Measurements from ENCODE around the gene FAM53A.
A peak's percentile ranks its signal among the peaks of the same experiment; 100 is the strongest.

FAM53A gene

DNA sequence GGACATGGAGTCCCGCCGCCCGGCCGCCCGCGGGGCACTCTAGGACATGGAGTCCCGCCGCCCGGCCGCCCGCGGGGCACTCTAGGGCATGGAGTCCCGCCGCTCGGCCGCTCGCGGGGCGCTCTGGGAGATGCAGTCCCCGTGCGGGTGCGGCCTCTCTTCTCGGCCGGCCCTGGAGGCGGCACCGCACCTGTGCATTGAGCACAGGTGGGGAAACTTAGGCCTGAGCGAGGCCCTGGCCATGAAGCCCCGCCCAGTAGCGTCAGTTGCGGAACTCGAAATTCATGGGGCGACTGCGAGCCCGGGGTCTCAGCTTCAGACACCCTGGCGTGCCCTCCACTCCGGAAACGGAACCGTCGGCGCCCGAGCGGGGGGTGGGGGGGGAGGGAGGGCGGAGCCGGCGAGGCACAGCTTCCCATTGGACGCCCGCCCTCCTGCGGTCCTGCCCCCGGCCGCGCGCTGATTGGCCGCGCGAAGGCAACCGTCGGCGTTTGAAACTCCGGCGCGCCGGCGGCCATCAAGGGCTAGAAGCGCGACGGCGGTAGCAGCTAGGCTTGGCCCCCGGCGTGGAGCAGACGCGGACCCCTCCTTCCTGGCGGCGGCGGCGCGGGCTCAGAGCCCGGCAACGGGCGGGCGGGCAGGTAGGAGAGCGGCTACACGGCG, 37.0 kb upstream of the FAM53A start, which contains the start of the genes TACC3 and TMEM129:
Gene TACC3 (plus strand): TSS at position 519 of the 663 bp plus-strand sequence. CDS start 1,901 bp downstream, outside the sequence.
Gene TMEM129 (minus strand): TSS at position 321 of the 663 bp plus-strand sequence. CDS start 486 bp downstream, outside the sequence.
- TF ChIP-seq L3MBTL2 (conservative IDR thresholded peaks at IDR 0.05): no peak
- TF ChIP-seq, protein P1, sequence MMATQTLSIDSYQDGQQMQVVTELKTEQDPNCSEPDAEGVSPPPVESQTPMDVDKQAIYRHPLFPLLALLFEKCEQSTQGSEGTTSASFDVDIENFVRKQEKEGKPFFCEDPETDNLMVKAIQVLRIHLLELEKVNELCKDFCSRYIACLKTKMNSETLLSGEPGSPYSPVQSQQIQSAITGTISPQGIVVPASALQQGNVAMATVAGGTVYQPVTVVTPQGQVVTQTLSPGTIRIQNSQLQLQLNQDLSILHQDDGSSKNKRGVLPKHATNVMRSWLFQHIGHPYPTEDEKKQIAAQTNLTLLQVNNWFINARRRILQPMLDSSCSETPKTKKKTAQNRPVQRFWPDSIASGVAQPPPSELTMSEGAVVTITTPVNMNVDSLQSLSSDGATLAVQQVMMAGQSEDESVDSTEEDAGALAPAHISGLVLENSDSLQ (IDR thresholded peaks at IDR 0.05): no peak
- peak; percentile 79; the same call in 1 of the 2 replicates for TF ChIP-seq FOXM1 (IDR thresholded peaks at IDR 0.05; ENCODE audit: borderline replicate concordance)
- no peak for TF ChIP-seq NFRKB (IDR thresholded peaks at IDR 0.05)
- no peak for TF ChIP-seq TARDBP (IDR thresholded peaks at IDR 0.05)
- no peak for TF ChIP-seq SUZ12 (IDR thresholded peaks at IDR 0.05)
- no peak for TF ChIP-seq FOXK2 (IDR thresholded peaks at IDR 0.05)
- TF ChIP-seq CTBP1 (IDR thresholded peaks at IDR 0.05; ENCODE audit: borderline replicate concordance): peak; percentile 46; the same call in 1 of the 2 replicates
- TF ChIP-seq SP1 (IDR thresholded peaks at IDR 0.05): no peak
- no peak for TF ChIP-seq ZNF384 (IDR thresholded peaks at IDR 0.05)
- CTCF ChIA-PET: interaction anchor here (1.1 to 2.6 kb wide), 3 partner anchors 12 to 27 kb away, joined by 4 to 18 read pairs (median 5); no protein-coding TSS in a partner anchor
- POLR2A ChIA-PET: interaction anchor here (0.7 to 4.1 kb wide), 18 partner anchors 9 to 288 kb away, joined by 3 to 80 read pairs (median 4); partner anchors contain the start of genes FAM53A and SLBP
- peak; percentile 98 for DNase-seq (ENCODE audit: extremely low spot score)

DNA sequence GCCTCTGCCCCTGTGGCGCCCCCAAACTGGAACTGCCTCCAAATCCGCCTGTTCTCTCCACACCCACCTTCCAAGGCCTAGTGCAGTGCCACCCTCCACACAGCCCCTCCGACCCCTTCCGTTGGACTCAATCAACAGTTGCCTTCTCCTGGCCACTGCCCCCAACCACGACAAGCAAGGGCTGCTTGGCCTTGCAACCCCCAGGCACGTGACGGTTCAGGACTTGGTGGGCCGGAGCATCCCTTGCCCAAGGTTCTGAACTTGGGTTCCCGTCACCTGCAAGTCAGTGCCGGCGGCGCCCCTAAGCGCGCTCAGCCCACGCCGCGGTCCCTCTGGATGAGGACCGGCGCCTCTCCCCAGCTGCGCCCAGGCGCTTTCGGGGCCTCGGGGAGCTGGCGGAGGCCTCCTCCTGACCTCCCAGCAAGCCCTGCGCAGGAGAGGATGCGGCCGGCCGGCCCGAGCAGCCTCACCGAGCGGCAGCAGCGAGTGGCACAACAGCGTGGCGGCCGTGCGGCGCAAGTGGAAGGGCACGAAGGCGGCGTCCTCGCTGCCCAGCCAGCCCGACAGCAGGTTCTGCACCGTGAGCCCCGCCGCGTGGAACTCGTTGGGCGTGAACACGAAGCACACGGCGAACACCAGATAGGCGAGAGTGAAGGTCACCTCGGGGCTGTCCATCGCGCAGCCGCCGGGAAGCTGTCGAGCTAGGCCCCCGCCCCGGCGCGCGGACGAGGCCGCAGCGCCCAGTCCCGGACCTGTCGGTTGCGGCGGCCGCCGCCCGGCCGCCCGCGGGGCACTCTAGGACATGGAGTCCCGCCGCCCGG, 36.3 kb upstream of the FAM53A start:
- TF ChIP-seq ZNF384 (IDR thresholded peaks at IDR 0.05): no peak
- peak; percentile 59 for TF ChIP-seq L3MBTL2 (conservative IDR thresholded peaks at IDR 0.05)
- POLR2A ChIA-PET: interaction anchor here (0.7 to 4.1 kb wide), 19 partner anchors 10 to 289 kb away, joined by 3 to 80 read pairs (median 4); partner anchors contain the start of genes FAM53A and SLBP
- no peak for DNase-seq (ENCODE audit: extremely low spot score)
- CTCF ChIA-PET: interaction anchor here (0.6 to 2.6 kb wide), 4 partner anchors 11 to 77 kb away, joined by 4 to 18 read pairs (median 5); no protein-coding TSS in a partner anchor

DNA sequence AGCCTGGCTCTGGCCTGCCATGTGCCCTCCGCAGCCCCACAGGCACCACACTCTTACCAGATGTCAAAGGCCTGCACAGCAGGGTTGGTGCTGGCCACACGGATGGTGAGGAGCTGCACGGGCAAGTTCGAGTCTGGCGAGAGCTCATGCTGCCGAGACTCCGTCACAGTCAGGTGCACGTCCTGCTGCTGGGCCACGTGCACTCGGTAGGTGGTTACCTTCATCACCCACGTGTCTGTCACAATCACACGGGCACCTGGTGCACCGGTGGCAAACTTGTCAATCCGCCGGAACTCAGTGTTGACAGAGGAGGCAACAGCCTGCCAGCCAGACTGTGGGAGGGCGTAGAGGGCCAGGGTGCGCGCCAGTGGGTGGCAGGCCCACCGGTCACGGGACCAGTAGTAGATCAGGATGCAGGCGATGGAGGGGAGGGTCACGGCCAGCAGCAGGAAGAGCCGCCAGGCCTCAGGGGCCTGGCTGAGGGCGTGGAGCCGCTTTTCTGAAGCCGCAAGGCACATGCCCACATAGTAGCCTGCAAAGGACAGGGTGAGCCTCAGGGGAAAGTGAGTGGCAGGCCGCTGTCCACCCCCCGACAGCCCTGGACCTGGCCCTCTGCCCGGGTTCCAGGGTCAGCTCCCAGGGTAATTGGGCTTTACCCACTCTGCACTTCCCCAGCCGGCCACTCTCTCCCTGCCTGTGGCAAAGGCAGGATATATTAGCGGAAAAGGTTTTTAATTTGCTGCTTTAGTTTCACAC, 34.2 kb upstream of the FAM53A start:
- no peak for DNase-seq (ENCODE audit: extremely low spot score)
- TF ChIP-seq CTBP1 (IDR thresholded peaks at IDR 0.05; ENCODE audit: borderline replicate concordance) (no peak), SUZ12 (IDR thresholded peaks at IDR 0.05) (no peak)
- ChIA-PET POLR2A (interaction anchor here (3.3 kb wide), 1 partner anchor 25 kb away, joined by 31 read pairs; no protein-coding TSS in a partner anchor), CTCF (interaction anchor here (0.5 to 2.2 kb wide), 3 partner anchors 9 to 34 kb away, joined by 3 to 6 read pairs (median 3); partner anchors contain the start of gene FAM53A)

DNA sequence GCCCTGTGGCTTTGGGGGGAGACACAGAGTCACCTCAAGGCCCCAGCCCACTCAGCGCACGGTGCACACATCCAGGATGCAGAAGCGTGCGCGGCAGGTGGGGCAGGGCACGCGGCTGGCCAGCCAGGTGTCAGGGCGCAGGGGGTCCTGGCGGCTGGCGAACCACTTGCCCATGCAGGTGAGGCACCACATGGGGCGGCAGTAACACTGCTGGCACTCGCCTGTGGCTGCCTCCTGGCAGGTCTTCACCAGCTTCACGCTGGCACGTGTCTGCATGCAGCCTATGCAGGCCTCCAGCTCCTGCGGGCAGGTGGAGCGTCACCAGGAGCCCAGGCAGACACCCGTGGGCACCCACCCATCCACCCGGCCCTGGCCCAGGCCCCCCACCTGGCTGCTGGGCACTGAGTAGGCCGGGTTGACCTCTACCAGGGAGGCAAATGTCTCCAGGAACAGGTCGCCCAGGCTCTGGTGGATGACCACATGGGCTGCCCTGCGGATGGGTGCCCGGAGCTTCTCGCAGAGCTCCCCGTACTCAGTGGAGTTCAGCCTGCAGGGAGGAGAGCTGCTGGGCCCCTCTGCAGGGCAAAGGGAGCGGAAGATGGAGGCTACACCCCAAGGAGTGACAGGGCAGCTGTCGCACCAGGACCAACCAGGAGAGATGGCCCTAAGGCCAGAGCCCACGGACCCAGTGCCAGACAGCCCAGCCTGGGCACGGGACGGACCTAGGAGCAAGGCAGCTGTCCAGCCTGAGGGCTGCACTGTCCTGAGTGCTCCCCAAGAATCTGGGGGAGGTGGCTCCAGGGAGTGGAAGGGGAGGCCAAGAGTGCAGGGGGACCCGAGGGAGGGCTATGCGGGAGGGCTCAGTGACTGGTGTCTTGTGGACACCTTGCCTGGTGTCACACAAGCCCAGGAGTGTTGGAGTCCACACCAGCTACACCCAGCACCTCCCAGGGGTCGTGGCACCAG, 33.3 kb upstream of the FAM53A start:
- DNase-seq (ENCODE audit: extremely low spot score): no peak
- ChIA-PET POLR2A (no interaction called here), CTCF (interaction anchor here (0.5 to 2.2 kb wide), 2 partner anchors 24 to 33 kb away, joined by 3 to 6 read pairs; partner anchors contain the start of gene FAM53A)
- TF ChIP-seq, protein P1 (IDR thresholded peaks at IDR 0.05): no peak
- no peak for TF ChIP-seq CTBP1 (IDR thresholded peaks at IDR 0.05; ENCODE audit: borderline replicate concordance)
- no peak for TF ChIP-seq SP1 (IDR thresholded peaks at IDR 0.05)
- TF ChIP-seq BHLHE40 (IDR thresholded peaks at IDR 0.05; ENCODE audit: borderline replicate concordance): no peak
- TF ChIP-seq TARDBP (IDR thresholded peaks at IDR 0.05): no peak
- no peak for TF ChIP-seq ARNT (IDR thresholded peaks at IDR 0.05)
- TF ChIP-seq HDGF (IDR thresholded peaks at IDR 0.05; ENCODE audit: borderline replicate concordance): no peak
- no peak for TF ChIP-seq NFRKB (IDR thresholded peaks at IDR 0.05)
- TF ChIP-seq ZNF384 (IDR thresholded peaks at IDR 0.05): no peak
- no peak for TF ChIP-seq L3MBTL2 (conservative IDR thresholded peaks at IDR 0.05)

DNA sequence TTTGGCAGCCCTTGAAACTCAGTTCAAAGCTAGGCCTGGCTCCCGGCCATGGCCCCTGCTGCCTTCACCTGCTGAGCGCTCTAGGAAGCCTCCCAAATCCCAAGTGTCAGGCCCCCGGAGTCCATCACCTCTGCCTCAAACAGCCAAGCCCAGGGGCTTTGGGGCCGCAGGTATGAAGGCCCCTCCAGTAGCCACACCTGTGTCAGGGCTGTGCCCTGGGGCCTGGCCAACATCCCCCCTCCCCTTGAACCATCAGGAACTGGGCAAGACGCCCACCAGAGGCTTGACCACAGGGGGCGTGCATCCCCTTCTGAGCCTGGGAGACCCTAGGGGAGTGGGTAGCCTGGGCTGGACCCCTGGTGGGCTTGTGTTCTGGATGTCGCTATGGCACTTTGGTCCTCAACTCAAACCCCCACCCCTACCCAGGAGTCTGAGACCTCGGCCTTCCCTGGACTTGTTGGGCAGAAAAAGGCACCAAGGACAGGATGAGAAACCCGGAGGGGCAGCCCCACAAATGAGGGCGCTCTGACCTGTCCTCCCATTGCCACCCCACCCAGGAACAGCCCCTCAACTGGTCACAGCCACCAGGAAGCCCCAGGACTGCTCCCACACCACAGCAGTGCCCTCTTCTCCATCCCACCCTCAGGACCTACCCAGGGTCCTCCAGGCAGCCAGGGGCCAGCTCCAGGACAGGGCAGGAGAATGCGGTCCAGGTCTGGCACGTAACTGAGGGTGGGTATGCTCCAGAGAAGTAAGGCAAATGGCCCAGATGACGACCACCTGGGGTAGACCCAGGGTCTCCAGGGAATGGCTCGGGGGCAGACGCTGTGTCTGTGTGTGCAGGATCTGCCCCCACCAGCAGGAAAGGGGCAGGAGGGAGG, 32.2 kb upstream of the FAM53A start:
- ChIA-PET POLR2A (no interaction called here), CTCF (interaction anchor here (2.2 kb wide), 1 partner anchor 23 kb away, joined by 6 read pairs; no protein-coding TSS in a partner anchor)
- TF ChIP-seq LEF1 (IDR thresholded peaks at IDR 0.05; ENCODE audit: borderline replicate concordance): no peak
- no peak for TF ChIP-seq HDGF (IDR thresholded peaks at IDR 0.05; ENCODE audit: borderline replicate concordance)
- no peak for TF ChIP-seq ARNT (IDR thresholded peaks at IDR 0.05)
- TF ChIP-seq, protein P1 (IDR thresholded peaks at IDR 0.05): no peak
- TF ChIP-seq FOXA1 (IDR thresholded peaks at IDR 0.05): no peak
- no peak for DNase-seq (ENCODE audit: extremely low spot score)
